HG03378 (cell line): ENCODE data around the gene WDR88.
A peak's percentile ranks its signal among the peaks of the same experiment; 100 is the strongest.
"Not testable (repeated sequence)": the region's sequence is repeated elsewhere in the genome, so short reads cannot be mapped to it uniquely, and the experiment has no call there.

Experiments used
- ATAC-seq: cut with Tn5 transposase; IDR thresholded peaks from one replicate; pipeline ENCODE4 v1.9.1; 2021; ENCODE audit warnings: mild to moderate bottlenecking, moderate library complexity; ENCODE audit not compliant: unreplicated experiment

WDR88 gene

DNA sequence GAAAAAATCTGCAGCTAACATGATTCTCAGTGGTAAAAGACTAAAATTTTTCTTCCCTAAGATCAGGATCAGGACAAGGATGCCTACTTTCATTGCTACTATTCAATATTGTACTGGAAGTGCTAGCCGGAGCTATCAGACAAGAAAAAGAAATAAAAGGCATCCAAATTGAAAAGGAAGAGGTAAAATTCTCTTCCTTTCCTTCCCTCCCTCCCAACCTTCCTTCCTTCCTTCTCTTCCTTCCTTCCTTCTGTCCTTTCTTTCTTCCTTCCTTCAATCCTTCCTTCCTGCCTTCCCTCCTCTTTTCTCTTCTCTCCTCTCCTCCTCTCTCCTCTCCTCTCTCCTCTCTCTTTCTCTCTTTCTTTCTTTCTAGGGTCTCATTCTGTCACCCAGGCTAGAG lies 35.5 kb downstream of the WDR88 start:
- ATAC-seq: no peak

DNA sequence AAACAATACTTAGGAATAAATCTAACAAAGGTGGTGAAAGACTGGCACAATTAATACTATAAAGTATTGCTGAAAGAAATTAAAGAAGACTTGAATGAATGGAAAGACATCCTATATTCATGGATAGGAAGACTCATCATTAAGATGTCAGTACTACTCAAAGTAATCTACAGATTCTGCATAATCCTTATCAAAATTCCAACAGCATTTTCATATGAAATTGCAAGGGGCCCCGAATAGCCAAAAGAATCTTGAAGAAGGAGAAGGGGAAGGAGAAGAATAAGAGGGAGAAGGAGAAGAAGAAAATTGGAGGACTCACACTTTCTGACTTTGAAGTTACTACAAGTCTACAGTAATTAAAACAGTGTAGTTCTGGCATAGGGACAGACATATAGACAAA lies 36.6 kb downstream of the WDR88 start:
- no peak for ATAC-seq

- ATAC-seq: no peak
Measured at GRCh38 chr19:33171222-33171795, 39.4 kb downstream of the WDR88 start.

- no peak for ATAC-seq
Measured at GRCh38 chr19:33171916-33172359, 40.0 kb downstream of the WDR88 start.

DNA sequence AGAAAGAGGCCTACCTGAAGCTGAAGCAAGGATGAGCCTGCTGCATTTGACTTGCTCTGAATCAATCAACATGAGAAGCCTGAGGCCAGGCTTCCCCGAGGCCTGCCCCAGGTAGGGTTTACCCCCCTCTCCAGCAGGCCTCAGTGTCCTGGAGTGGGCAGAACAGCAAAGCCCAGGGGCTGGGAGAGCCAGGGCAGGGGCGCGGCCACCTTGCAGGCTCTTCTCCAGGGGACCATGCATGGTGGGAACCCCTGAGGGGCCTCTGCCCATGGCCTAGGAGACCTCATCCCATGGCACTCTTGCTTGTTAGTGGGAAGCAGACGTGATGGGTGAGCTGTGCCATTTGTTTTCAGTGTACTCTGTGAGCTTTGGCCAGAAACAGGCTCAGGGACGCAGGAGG lies 42.3 kb downstream of the WDR88 start:
- no peak for ATAC-seq

DNA sequence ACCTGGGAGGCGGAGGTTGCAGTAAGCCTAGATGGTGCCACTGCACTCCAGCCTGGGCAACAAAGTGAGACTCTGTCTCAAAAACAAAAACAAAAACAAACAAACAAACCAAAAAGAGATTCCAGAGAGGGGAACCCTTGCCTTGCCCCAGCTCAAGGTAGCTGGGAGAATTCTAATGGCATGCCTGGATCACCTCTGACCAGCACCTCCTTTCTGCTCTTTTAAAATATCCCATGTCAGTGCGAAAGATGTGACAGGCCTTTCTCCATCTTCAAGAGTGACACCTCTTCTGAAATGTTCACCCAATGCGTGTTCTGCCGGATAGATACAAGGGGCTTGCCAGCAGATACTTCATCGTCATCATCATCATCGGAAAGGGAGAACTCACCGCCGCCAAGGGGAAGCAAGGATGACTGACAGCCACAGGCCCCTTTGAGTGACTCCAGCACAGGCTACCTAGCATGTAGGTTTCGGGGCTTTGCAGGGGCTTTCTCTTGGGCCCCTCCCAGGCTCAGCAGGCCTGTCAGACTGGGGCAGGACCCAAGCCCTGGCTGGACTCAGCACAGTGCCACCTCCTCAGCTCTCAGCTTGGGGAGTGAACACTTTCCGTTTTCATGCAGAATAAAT lies 43.4 kb downstream of the WDR88 start:
- ATAC-seq: no peak

GRCh38 chr19:33175886-33176669 lies 44.2 kb downstream of the WDR88 start:
- no peak for ATAC-seq

DNA sequence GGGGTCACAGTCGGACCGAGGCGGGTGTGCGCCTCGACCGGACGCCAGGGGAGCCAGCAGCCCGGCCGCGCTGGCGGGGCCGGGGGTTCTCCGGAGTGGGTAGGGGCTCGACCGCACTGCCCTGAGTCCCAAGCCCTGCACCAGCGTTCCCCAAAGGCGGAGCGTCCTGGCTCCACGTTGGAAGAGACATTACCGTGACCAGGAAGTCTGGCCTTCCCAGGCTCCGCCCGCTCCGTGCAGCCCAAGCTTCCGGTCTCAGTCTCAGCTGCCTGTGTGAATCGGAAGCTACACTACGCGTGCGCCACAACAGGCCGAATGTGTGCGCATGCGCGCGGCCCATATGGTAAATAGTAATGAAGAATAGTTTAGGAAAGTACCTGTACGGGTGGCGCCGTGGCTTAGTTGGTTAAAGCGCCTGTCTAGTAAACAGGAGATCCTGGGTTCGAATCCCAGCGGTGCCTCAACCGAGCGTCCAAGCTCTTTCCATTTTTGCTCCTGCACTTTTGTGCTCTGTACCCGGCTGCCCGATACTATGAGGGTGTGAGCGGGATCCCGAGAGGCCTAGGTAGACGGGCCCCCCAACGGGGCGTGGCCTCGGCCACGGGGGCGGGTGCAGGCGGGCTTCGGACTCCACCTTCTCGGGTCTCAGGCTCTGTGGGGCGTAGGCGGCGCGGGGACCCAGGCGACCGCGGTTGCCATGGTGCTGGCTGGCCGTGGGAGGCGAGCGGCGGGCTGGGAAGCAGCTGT lies 44.9 kb downstream of the WDR88 start:
- ATAC-seq: peak; percentile 87

- peak; percentile 15 for ATAC-seq
Measured at GRCh38 chr19:33177417-33177979, 45.6 kb downstream of the WDR88 start.

DNA sequence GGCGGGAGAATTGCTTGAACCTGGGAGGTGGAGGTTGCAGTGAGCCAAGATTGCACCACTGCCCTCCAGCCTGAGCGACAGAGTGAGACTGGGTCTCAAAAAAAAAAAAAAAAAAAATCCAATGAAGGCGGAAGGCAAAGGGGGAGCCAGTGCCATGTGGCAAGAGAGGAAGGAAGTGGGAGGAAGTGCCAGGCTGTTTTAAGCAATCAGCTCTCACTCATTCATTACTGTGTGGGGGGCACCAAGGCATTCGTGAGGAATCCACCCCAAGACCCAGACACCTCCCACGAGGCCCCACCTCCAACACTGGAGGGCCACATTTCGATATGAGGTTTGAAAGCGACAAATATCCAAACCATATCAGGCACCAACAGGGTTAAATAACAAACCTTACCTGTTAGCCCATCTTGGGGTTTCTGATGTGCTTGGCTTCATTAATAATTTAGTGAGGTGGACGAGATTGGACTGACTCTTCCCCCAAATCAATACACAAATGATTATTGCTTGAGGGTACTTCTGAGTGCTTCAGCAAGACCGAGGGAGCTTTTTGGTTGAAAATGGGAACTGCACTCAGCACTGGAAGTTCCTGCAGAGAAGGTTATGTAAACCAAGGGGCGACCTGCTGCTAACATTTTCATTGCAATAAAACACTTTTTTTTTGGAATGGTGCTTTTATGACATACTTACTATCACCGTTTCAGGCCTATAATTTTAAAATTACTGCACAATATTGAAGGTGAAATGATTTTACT lies 54.7 kb downstream of the WDR88 start:
- no peak for ATAC-seq

- ATAC-seq: no peak
Measured at GRCh38 chr19:33187183-33187540, 55.2 kb downstream of the WDR88 start.

DNA sequence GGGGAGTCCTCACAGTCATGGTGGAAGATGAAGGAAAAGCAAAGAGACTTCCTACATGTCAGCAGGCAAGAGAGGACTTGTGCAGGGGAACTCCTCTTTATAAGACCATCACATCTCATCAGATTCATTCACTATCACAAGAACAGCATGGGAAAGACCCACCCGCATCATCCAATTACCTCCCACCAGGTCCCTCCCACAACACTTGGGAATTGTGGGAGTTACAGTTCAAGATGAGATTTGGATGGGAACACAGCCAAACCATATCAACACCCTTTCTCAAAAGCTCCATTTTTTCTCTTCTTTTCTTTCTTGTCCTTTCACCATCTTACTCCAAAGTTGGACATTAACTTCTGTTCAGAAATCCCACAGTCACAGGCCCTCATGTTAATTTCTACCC lies 57.5 kb downstream of the WDR88 start:
- ATAC-seq: no peak

- ATAC-seq: not testable (repeated sequence)
Measured at GRCh38 chr19:33191092-33191491, 59.2 kb downstream of the WDR88 start.

DNA sequence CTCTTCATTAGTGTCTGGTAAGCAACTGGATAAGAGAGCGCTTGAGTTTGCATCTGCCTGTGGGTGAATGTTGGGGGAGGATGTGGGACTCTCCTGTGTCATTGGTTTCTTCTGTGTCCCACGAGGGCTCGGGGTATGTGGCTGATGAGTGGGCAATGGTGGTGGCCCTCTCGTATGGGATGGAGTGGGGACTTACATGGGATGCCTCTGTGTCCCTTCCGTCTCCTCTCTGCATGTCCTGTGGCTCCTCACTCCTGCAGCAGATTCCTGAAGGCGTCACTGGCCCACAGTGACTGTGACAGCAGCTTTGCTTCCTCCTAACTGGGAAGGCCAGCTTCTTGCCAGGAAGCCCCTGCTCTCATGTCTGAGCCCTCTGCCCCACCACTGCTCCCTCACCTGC lies 59.6 kb downstream of the WDR88 start:
- no peak for ATAC-seq

- no peak for ATAC-seq
Measured at GRCh38 chr19:33192010-33192409, 60.1 kb downstream of the WDR88 start.

- no peak for ATAC-seq
Measured at GRCh38 chr19:33193269-33193864, 61.5 kb downstream of the WDR88 start.

DNA sequence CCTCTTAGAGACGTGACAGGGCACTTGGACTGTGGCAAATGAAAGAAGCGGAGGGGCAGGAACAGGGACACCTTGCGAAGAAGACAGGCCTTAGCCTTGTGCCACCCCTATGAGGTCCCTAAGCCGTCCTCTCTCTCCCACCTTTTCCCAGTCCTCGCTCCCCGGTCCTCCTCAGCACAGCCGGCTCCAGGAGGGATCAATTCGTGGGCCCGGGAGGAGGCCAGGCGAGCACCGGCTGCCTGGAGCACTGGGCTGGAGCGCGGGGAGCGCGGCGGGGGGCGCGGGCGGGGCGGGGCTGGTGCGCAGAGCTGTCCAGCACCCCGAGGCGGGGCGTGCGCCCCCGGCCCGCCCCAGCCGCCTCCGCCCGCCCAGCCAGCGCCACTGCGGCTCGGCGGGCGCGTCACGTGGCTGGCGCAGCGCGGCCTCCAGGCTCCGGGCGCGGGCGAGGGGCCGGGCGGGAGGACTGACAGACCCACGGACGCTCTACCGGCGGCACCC lies 62.0 kb downstream of the WDR88 start, which contains the start of gene LRP3:
LRP3 (plus strand) TSS at position 466 of the 498 bp plus-strand sequence. CDS start 456 bp downstream, outside the sequence.
- ATAC-seq: no peak

DNA sequence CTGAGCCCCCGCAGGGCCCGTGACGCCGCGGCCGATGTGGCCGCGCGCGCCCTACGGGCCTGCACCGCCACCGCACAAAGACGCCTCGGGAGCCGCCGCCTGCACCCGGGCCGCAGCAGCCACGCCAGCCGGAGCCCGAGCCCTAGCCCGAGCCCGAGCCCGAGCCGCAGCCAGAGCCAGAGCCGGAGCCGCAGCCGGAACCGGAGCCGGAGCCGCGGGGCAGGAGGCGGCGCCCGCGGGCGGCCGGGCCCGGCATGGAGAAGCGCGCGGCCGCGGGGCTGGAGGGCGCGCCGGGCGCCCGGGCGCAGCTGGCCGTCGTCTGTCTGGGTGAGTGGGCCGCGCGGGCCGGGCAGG lies 62.6 kb downstream of the WDR88 start:
- ATAC-seq: no peak

DNA sequence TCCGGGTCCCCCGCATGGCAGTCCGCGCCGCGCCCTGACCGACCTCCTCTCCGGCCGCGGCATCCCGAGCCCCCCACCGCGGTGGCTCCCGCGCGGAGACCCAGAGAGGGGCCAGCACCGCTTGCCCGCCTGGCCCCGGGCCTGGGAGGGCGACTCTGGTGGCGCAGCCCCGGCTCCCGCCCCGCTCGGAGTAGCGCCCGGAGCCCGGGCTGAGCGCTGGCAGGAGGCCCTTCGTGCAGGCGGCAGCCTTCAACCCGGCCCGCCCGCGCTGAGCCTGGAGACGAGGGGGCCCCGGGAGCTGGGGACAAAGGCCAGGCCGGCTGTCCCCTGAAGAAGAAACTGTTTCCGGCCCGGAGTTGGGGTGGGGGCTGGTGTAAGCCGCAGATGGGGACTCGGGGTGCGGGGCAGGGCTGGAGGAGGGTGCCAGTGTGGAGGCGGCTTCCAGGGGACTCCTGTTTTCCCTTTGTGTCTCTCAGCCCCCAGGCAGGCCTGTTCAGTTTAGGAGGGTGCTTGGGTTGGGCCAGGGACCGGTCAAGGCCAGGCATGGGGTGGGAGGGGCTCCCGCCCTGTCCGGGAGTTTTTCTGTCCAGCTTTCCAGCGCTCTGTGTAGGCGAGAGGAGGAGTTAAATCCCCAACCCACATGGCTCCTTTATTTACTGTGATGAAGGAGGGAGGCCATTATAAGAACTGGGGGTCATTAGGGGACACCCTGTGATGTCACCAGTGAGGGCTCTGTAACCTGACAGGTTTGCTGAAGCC lies 63.2 kb downstream of the WDR88 start:
- ATAC-seq: no peak
